ENCODE measurements around the gene ATP23.

Gene ATP23

DNA sequence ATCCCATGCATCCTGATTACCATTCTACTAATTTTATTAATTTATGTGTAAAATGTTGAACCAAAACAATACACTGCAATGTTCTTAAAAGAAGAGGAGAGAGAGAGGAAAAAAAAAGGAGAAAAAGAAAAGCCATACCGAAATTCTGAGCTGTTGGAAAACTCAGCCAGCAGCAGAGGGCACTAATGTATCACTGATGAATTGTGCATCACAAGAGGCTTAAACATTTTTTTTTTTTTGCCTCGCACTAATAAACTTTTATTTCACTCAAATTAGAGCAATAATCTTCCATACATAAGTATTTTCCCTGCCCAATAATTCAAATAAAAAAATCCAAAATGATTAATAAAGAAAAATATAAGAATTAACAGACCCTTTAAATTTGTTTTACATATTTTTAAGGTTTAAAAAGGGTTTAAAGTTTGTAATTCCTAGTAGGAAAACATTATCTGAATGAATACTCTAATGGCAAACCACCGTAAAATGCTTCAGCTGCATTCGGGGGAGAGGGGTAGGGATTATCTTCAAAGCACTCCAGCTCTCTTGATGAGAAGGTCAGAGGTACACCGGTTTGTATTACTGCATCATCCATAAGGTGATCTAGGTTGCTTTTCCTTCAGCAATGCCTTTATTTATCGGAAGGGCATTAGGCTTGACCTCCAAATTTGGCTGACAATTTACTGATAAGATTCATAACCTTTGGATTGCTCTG is 41.9 kb downstream of the ATP23 start:
- H3F3A ChIP-seq (ENCODE audit: insufficient read depth, low read length), result no peaks in the 10 kb centered on the region

DNA sequence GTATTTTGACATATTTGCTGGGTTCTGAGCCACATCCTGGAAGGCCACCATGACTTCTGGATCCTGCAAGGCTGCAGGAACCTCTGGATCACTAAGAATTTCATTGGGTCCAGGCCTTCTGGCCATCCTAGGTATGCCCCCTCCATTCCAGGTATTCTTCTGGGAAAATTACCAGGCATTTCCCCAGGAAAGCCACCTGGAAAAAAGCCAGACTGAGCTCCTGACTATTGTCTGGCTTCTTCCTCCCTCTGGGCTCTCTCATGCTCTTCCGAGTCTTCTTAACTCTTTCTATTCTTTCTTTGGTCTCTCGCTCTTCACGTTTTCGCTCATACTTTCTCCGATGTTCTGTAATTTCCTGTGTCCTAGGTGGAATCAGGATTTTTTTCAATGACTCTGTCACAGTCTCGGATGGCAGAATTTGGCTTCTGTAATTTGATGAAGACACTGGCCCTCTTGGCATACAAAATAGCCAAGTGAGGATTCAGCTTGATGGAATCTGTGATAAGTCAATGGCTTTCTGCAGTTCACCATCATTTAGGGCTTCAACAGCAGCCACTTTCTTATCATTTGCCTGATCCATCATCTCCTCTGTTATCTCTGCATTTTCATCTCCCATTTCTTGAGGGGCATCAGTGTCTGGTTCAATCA is 42.6 kb downstream of the ATP23 start:
- H4K20me1 ChIP-seq (ENCODE audit: insufficient read depth, low read length), result no peaks in the 10 kb centered on the region
- no peak overlapping the region for H3K9ac ChIP-seq (ENCODE audit: low read length)
- no peak overlapping the region for H3K4me2 ChIP-seq (ENCODE audit: low read length)
- no peaks in the 10 kb centered on the region for H3K27me3 ChIP-seq (ENCODE audit: insufficient read depth, low read length)
- no peaks in the 10 kb centered on the region for H3K79me2 ChIP-seq (ENCODE audit: insufficient read depth, low read length)
- no peak overlapping the region for H2AFZ ChIP-seq (ENCODE audit: low read length)
- H3K27ac ChIP-seq (ENCODE audit: low read depth, low read length, poor library complexity, severe bottlenecking), result no peak overlapping the region
- TF ChIP-seq EZH2 (IDR thresholded peaks at IDR 0.05; ENCODE audit: borderline replicate concordance, low read length), result no peak
- TF ChIP-seq, protein P1, sequence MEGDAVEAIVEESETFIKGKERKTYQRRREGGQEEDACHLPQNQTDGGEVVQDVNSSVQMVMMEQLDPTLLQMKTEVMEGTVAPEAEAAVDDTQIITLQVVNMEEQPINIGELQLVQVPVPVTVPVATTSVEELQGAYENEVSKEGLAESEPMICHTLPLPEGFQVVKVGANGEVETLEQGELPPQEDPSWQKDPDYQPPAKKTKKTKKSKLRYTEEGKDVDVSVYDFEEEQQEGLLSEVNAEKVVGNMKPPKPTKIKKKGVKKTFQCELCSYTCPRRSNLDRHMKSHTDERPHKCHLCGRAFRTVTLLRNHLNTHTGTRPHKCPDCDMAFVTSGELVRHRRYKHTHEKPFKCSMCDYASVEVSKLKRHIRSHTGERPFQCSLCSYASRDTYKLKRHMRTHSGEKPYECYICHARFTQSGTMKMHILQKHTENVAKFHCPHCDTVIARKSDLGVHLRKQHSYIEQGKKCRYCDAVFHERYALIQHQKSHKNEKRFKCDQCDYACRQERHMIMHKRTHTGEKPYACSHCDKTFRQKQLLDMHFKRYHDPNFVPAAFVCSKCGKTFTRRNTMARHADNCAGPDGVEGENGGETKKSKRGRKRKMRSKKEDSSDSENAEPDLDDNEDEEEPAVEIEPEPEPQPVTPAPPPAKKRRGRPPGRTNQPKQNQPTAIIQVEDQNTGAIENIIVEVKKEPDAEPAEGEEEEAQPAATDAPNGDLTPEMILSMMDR (IDR thresholded peaks at IDR 0.05; ENCODE audit: low read length), result no peak
- H3K36me3 ChIP-seq (ENCODE audit: insufficient read depth, low read length), result no peaks in the 10 kb centered on the region
- H3K4me3 ChIP-seq (ENCODE audit: low read depth, low read length, poor library complexity, severe bottlenecking), result no peak overlapping the region
- H3F3A ChIP-seq (ENCODE audit: insufficient read depth, low read length), result no peaks in the 10 kb centered on the region
- no peaks in the 10 kb centered on the region for H3K9me2 ChIP-seq (ENCODE audit: low read depth, low read length)
- no peaks in the 10 kb centered on the region for H3K4me1 ChIP-seq (ENCODE audit: insufficient read depth, low read length, severe bottlenecking)
- H3K9me3 ChIP-seq (ENCODE audit: low read length), result no peaks in the 10 kb centered on the region

More for the DNA sequence above, 41.9 kb downstream of the ATP23 start:
- no peaks in the 10 kb centered on the region for H3K79me2 ChIP-seq (ENCODE audit: insufficient read depth, low read length)
- no peaks in the 10 kb centered on the region for H4K20me1 ChIP-seq (ENCODE audit: insufficient read depth, low read length)
- H3K9me3 ChIP-seq (ENCODE audit: low read length), result no peaks in the 10 kb centered on the region
- no peak overlapping the region for H3K27ac ChIP-seq (ENCODE audit: low read depth, low read length, poor library complexity, severe bottlenecking)
- H3K9me2 ChIP-seq (ENCODE audit: low read depth, low read length), result no peaks in the 10 kb centered on the region
- no peak overlapping the region for H3K9ac ChIP-seq (ENCODE audit: low read length)
- H3K4me3 ChIP-seq (ENCODE audit: low read depth, low read length, poor library complexity, severe bottlenecking), result no peak overlapping the region
- H3K27me3 ChIP-seq (ENCODE audit: insufficient read depth, low read length), result no peaks in the 10 kb centered on the region
- no peak overlapping the region for H3K4me2 ChIP-seq (ENCODE audit: low read length)
- no peaks in the 10 kb centered on the region for H3K4me1 ChIP-seq (ENCODE audit: insufficient read depth, low read length, severe bottlenecking)
- H2AFZ ChIP-seq (ENCODE audit: low read length), result no peak overlapping the region
- no peak for TF ChIP-seq EZH2 (IDR thresholded peaks at IDR 0.05; ENCODE audit: borderline replicate concordance, low read length)
- TF ChIP-seq, protein P1 (IDR thresholded peaks at IDR 0.05; ENCODE audit: low read length), result peak; percentile 59
- no peaks in the 10 kb centered on the region for H3K36me3 ChIP-seq (ENCODE audit: insufficient read depth, low read length)

DNA sequence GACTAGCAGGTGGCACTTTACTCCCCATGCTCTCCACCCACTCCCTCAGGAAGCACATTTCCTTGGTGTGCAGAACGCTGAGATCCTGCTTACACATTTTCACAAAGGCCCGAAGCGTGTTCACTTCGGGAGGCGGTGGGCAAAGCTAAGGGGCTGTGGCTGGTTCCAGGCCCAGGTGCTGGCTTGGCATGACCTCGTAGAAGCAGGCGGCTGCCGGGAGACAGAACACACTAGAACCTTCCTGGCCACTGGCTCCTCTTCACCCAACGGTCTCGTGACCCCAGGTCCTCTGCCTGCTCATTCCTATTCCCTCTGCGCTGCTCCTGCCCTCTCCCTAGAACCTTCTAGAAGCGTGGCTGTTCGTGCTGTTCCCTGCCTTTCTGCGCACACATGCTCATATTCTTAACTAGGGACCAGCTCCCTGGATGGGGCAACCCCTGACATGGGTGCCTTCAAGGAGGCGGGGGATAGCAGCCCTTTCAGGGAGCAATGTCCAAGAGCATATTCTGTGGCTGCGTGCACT is 43.3 kb downstream of the ATP23 start:
- H4K20me1 ChIP-seq (ENCODE audit: insufficient read depth, low read length), result no peaks in the 10 kb centered on the region
- H3K27me3 ChIP-seq (ENCODE audit: insufficient read depth, low read length), result no peaks in the 10 kb centered on the region
- no peak overlapping the region for H3K4me3 ChIP-seq (ENCODE audit: low read depth, low read length, poor library complexity, severe bottlenecking)
- TF ChIP-seq, protein P1 (IDR thresholded peaks at IDR 0.05; ENCODE audit: low read length), result no peak
- no peak for TF ChIP-seq EZH2 (IDR thresholded peaks at IDR 0.05; ENCODE audit: borderline replicate concordance, low read length)
- H3F3A ChIP-seq (ENCODE audit: insufficient read depth, low read length), result no peaks in the 10 kb centered on the region
- H3K9me2 ChIP-seq (ENCODE audit: low read depth, low read length), result no peaks in the 10 kb centered on the region
- H3K27ac ChIP-seq (ENCODE audit: low read depth, low read length, poor library complexity, severe bottlenecking), result no peak overlapping the region
- H3K36me3 ChIP-seq (ENCODE audit: insufficient read depth, low read length), result no peaks in the 10 kb centered on the region
- H3K4me2 ChIP-seq (ENCODE audit: low read length), result no peak overlapping the region
- no peaks in the 10 kb centered on the region for H3K4me1 ChIP-seq (ENCODE audit: insufficient read depth, low read length, severe bottlenecking)
- no peak overlapping the region for H2AFZ ChIP-seq (ENCODE audit: low read length)
- no peaks in the 10 kb centered on the region for H3K9me3 ChIP-seq (ENCODE audit: low read length)
- no peak overlapping the region for H3K9ac ChIP-seq (ENCODE audit: low read length)
- H3K79me2 ChIP-seq (ENCODE audit: insufficient read depth, low read length), result no peaks in the 10 kb centered on the region

All from OCI-LY1 (cell line).